HG03558 (cell line): ENCODE results near the gene CDCP2.
"Not testable (repeated sequence)": the region's sequence is repeated elsewhere in the genome, so short reads cannot be mapped to it uniquely, and the experiment has no call there.

Experiments
- ATAC-seq: cut with Tn5 transposase; IDR thresholded peaks from one replicate; pipeline ENCODE4 v1.9.1; 2021; ENCODE audit warnings: moderate number of reproducible peaks; ENCODE audit not compliant: unreplicated experiment; ENCODE audit errors: extremely low read depth

The CDCP2 gene

GRCh38 chr1:54168206-54168965 is 15.6 kb upstream of the CDCP2 start:
- no peak for ATAC-seq

GRCh38 chr1:54167422-54168139 is 14.8 kb upstream of the CDCP2 start:
- no peak for ATAC-seq

DNA sequence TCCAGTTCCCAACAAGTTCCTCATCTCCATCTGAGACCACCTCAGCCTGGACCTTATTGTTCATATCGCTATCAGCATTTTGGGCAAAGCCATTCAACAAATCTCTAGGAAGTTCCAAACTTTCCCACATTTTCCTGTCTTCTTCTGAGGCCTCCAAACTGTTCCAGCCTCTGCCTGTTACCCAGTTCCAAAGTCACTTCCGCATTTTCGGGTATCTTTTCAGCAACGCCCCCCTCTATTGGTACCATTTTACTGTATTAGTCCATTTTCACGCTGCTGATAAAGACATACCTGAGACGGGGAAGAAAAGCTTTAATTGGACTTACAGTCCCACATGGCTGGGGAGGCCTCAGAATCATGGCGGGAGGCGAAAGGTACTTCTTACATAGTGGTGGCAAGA is 13.6 kb upstream of the CDCP2 start:
- ATAC-seq = not testable (repeated sequence)

DNA sequence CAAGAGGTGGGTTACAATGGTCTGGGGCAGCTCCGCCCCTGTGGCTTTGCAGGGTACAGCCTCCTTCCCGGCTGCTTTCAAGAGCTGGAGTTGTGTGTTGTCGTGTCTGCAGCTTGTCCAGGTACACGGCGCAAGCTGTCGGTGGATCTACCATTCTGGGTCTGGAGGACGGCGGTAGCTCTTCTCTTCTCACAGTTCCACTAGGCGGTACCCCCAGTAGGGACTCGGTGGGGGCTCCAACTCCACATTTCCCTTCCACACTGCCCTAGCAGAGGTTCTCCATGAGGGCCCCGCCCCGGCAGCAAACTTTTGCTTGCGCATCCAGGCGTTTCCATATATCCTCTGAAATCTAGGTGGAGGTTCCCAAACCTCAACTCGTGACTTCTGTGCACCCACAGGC is 12.3 kb upstream of the CDCP2 start:
- ATAC-seq = no peak

- ATAC-seq = no peak
Measured at GRCh38 chr1:54163573-54163972, 10.8 kb upstream of the CDCP2 start.

GRCh38 chr1:54163051-54163450 is 10.3 kb upstream of the CDCP2 start:
- no peak for ATAC-seq

- no peak for ATAC-seq
Measured at GRCh38 chr1:54161495-54162168, 8.8 kb upstream of the CDCP2 start.

DNA sequence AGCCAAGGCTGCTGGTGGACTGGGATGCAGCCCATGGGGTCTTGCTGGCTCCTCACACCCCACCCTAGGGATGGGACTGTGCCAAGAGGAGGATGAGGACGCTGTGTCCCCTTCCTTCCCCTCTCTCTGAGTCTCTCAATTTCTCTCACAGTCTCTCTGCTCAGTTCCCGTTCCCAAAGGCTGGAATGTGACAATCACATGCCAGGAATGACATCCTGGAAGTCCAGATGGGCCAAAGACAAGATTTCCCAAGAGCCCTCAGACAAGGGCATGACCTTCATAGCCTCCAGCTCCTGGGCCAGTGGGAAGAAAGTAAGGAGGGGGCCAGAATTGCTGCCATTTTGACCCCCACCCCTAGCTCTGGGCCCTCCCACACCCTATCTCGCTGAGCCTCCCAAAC is 7.6 kb upstream of the CDCP2 start:
- no peak for ATAC-seq

- ATAC-seq = no peak
Measured at GRCh38 chr1:54159733-54160316, 7.0 kb upstream of the CDCP2 start.

- no peak for ATAC-seq
Measured at GRCh38 chr1:54158071-54158470, 5.3 kb upstream of the CDCP2 start.

DNA sequence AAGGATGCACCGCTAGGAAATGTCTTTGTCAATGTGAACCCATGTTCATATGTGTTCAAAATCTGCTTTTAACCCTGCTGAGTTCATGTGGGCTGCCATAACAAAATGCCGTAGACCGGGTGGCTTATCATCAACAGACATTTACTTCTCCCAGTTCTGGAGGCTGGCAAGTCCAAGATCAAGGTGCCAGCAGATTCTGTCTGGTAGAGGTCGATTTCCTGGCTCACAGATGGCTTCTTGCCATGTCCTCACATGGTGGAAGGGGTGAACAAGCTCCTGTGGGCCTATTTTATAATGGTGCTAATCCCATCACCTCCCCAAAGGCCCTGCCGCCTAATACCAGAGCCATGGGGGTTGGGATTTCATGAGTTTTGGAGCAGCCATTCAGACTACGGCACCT is 4.6 kb upstream of the CDCP2 start:
- no peak for ATAC-seq

DNA sequence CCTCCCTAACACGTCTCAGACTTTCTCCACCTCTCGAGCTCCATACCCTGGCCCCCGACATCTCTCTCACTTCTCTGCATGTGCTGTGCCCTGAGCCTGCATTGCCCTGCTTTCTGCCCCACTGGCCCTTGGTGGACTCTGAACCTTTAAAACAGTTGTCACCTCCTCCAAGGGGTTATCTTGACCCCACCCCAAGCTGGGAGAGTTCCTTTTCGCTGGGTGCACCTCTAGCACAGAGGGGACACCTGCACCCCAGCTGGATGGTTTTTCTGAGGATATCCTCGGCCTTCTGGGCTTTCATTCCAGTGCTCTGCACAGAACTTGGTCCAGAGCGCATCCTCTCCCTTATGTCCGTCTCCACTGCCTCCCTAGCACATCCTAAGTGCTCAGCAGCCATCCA is 4.2 kb upstream of the CDCP2 start:
- no peak for ATAC-seq

DNA sequence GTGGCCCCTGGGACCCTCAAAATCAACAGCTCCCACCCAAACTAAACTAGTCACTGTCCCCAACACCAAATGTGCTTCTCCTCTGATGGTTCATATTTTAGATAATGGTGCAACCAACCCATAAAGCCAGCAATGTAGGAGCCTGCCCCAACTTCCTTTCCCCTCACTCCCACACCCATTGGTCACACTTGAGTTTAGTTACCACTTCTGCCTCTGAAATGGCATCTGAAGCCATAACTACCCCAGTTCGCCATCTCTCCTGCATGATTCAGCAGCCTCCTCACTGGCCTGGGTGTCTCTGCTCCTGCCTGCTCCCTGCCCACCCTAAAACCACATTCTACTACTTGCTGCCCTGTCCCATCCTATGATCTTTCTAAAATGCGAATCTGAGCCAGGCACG is 3.4 kb upstream of the CDCP2 start:
- ATAC-seq = no peak

GRCh38 chr1:54153535-54154439 is 987 bp upstream of the CDCP2 start:
- ATAC-seq = no peak

DNA sequence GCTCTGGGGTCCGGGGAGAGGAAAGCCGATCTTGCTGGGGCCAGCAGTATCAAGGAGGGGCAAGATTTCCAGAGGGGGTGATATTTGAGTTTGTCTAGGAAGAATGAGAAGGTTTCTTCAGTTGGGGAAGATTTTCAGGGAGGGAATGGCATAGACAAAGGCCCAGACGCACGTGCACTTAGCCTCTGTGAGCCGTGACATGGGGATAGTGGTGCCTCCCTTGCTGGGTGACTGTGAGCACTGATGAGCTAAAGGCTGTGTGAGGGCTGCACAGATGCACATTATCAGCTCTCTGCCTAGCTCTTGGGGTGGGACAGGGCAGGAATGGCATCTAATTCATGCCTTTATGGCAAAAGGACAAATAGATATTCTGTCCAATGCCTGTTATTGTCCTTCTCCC is 1.8 kb downstream of the CDCP2 start:
- ATAC-seq = no peak

DNA sequence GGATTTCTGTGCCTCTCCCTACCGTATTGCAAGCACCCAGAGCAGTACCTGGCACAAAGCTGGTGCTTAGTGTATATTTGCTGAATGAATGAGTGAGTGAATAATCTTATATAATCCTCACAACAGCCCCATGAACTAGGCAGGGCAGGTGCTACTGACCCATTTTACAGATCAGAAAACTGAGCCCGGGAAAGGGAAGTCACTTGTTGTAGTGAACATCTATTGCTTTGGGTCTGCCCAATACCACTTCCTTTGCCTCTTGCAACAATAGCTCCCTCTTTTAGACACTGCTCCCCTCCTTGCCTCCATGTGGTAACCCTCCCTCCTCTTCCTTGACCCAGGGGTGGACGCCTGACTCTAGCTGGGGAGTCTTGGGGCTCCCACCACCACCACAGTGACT is 3.1 kb downstream of the CDCP2 start:
- no peak for ATAC-seq

DNA sequence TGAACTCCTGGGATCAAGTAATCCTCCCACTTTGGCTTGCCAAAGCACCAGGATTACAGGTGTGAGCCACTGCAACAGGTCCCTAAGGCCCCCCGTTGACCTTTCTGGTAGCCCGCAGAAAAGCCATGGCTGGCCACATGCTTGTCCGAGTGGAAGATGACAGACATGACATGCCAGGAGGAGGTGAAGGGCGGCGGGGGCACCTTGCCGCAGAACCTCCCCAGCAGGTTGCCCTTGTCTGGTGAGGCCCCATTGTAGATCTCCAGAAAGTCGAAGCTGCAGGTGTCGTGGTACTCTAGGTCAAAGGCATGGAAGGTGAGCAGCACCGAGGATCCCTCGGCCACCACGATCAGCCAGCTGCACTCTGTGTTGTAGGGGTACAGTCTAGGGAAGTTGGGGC is 8.4 kb downstream of the CDCP2 start:
- no peak for ATAC-seq

DNA sequence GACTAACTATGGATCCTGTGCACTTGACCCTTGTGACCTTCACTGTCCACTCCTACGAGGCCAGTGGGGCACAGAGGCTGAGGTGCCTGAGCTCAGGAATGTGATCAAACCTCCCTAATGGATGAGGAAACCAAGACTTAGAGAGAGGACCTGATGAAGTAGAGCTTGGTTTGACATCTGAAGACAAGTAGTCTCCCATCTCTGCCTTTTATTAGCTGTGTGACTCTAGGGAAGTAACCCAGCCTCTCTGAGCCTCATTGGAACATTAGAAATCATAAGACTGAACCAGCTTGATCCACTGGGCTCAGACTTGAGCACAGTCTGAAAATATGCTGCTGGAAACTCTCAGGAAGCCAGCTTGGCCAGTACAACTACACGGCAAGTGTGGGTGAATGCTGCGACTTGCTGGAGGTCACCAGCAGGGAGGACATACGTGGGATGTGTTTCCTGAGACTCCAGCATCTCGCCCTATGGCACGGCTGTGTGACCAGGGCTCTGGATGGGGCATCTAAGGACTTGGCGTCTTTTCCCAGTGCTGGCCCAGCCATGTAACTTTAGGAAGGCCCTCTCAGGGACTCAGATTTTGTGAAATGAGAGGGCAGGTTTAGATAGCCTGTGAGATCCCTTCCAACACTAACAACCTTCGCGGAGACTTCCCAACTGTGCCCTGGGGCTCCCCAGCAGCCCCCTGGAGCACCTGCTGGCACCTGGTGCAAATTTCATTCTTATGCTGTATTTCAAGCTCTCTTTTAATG is 10.5 kb downstream of the CDCP2 start:
- no peak for ATAC-seq

GRCh38 chr1:54139711-54140110 is 13.1 kb downstream of the CDCP2 start:
- no peak for ATAC-seq
